KMS-11 (cell line): ENCODE results near the gene BATF2.
"Not testable (repeated sequence)": the region's sequence is repeated elsewhere in the genome, so short reads cannot be mapped to it uniquely, and the experiment has no call there.

ENCODE experiments used
- H2AFZ ChIP-seq: fragments of 200-600 bp; sonication (generic); 2 replicates; pipeline ENCODE4 v1.6.1; 2016; ENCODE audit warnings: antibody characterized with exemption, mixed run types, low read depth
- H3K27ac ChIP-seq: fragments of 200-600 bp; sonication (generic); 2 replicates; pipeline ENCODE4 v1.6.1; 2016; ENCODE audit warnings: mild to moderate bottlenecking, mixed run types
- H3K27me3 ChIP-seq: fragments of 200-600 bp; sonication (generic); 2 replicates; pipeline ENCODE4 v1.6.1; 2017; ENCODE audit warnings: mild to moderate bottlenecking, low read depth, mixed run types, moderate library complexity; ENCODE audit not compliant: insufficient read depth
- H3K36me3 ChIP-seq: fragments of 200-600 bp; sonication (generic); 2 replicates; pipeline ENCODE4 v1.6.1; 2017; ENCODE audit warnings: mild to moderate bottlenecking, mixed run types; ENCODE audit not compliant: insufficient read depth
- H3K4me1 ChIP-seq: fragments of 200-600 bp; sonication (generic); 2 replicates; pipeline ENCODE4 v1.6.1; 2016; ENCODE audit warnings: mild to moderate bottlenecking, low read depth, mixed run types; ENCODE audit not compliant: poor library complexity, severe bottlenecking
- H3K4me2 ChIP-seq: fragments of 200-600 bp; sonication (generic); 2 replicates; pipeline ENCODE4 v1.7.0; 2016; ENCODE audit warnings: mild to moderate bottlenecking, mixed run types
- H3K4me3 ChIP-seq: fragments of 200-600 bp; sonication (generic); IDR thresholded peaks from 2 replicates; pipeline ENCODE4 v1.6.1; 2017; ENCODE audit warnings: low read depth, low read length, mixed read lengths; ENCODE audit not compliant: insufficient read depth
- H3K79me2 ChIP-seq: fragments of 200-600 bp; sonication (generic); 2 replicates; pipeline ENCODE4 v1.6.1; 2016; ENCODE audit warnings: low read depth, mixed run types; ENCODE audit not compliant: insufficient read depth
- H3K9ac ChIP-seq: fragments of 200-600 bp; sonication (generic); 2 replicates; pipeline ENCODE4 v1.6.1; 2016; ENCODE audit warnings: mild to moderate bottlenecking, mixed run types
- H4K20me1 ChIP-seq: fragments of 200-600 bp; sonication (generic); 2 replicates; pipeline ENCODE4 v1.6.1; 2016; ENCODE audit warnings: mild to moderate bottlenecking, mixed run types; ENCODE audit not compliant: insufficient read depth
- CTCF ChIP-seq: fragments of 200-600 bp; sonication (generic); conservative IDR thresholded peaks from 2 replicates; pipeline ENCODE4 v1.6.1; 2017; ENCODE audit warnings: low read depth, mild to moderate bottlenecking, antibody characterized with exemption, low read length, moderate library complexity, mixed read lengths

Gene BATF2

DNA sequence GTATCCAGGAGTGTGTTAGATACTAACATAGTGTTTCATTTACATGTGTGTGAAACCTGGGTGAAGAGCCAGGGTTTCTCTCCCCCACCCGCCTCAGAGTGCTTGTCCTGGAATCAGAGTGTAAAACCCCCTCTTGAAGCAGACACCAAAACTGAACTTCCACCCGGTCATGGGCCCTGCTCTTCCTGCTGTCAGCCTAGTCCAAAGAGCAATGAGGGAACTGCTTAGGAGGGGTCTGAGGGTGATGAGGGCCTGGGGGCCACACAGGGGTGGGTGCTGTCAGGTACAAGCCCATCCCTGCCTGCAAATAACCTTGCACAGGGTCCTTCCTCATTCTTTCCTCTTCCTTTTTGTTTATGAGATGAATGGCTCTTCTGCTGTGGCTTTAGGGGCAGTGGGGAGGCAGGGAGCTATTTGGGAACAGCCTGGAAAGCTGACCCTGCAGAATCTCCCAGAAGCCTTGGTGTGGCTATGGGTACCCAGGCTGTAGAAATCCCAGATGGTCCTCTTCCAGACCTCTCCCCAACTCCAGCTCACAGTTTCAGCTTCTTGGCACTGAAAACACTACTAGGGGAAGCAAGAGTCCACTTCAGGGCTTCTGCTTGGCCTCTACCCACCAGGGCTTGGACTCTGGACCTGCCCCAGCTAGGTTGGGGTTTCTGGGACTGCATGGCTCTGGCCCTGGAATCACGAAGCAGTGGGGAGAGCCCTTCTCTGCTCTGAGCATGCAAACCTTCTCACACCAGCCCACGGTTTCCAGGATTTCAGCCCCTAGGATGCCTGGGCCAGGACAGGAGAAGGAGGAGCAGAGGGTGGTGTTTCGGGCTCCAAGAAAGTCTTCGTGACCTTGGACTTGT is 8.5 kb downstream of the BATF2 start:
- Histone ChIP-seq H3K27ac (no peak overlapping the region), H4K20me1 (no peaks in the 10 kb centered on the region), H3K4me1 (no peaks in the 10 kb centered on the region), H3K4me2 (no peak overlapping the region), H3K9ac (no peak overlapping the region), H3K4me3 (no peak overlapping the region), H3K36me3 (no peaks in the 10 kb centered on the region), H3K27me3 (peaks cover 4% of the 10 kb centered on the region; the same call in 1 of the 2 replicates), H2AFZ (no peak overlapping the region), H3K79me2 (no peaks in the 10 kb centered on the region)
- no peak for TF ChIP-seq CTCF

DNA sequence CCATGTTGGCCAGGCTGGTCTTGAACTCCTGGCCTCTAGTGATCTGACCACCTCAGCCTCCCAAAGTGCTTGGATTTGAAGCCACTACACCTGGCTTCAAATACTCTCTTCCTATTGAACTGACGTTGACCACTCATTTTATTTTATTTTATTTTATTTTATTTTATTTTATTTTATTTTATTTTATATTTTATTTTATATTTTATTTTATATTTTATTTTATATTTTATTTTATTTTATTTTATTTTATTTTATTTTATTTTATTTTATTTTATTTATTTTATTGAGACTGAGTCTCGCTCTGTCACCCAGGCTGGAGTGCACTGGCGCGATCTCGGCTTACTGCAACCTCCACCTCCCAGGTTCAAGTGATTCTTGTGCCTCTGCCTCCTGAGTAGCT is 13.4 kb downstream of the BATF2 start:
- H3K36me3 ChIP-seq, H3K79me2 ChIP-seq, H3K27ac ChIP-seq, H2AFZ ChIP-seq, H3K27me3 ChIP-seq, H3K4me2 ChIP-seq, H3K9ac ChIP-seq, H4K20me1 ChIP-seq, H3K4me3 ChIP-seq, H3K4me1 ChIP-seq: not testable (repeated sequence)

DNA sequence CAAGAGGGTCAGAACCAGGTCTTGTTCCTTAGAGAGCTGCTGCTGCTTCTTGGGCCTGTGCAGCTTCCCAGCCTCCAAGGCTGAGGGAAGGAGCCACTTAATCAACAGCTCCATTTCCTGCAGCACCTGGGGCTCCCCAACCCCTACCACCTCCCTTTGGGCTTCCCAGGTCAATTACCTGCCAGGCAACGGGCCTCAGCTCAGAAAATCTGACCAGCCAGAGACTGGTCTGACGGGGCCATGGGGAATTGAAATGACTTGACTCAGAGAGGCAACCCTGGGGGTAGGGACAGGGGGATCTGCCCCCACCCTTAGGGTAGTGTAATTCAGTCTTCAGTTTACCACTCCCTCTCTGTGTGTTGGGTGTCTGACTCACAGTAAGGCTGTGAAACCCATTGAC is 20.1 kb downstream of the BATF2 start:
- H3K9ac ChIP-seq, result no peak overlapping the region
- no peak for TF ChIP-seq CTCF
- no peaks in the 10 kb centered on the region for H3K79me2 ChIP-seq
- H3K4me1 ChIP-seq, result no peaks in the 10 kb centered on the region
- no peak overlapping the region for H3K27ac ChIP-seq
- H3K4me2 ChIP-seq, result no peak overlapping the region
- no peaks in the 10 kb centered on the region; the same call in 1 of the 2 replicates for H3K27me3 ChIP-seq
- no peaks in the 10 kb centered on the region for H3K36me3 ChIP-seq
- H3K4me3 ChIP-seq, result no peak overlapping the region
- no peaks in the 10 kb centered on the region for H4K20me1 ChIP-seq
- H2AFZ ChIP-seq, result no peak overlapping the region

- H3K36me3 ChIP-seq, result no peaks in the 10 kb centered on the region
- no peaks in the 10 kb centered on the region for H3K4me1 ChIP-seq
- no peak overlapping the region for H3K4me2 ChIP-seq
- H3K27me3 ChIP-seq, result no peaks in the 10 kb centered on the region; the same call in 1 of the 2 replicates
- H2AFZ ChIP-seq, result no peak overlapping the region; the same call in 1 of the 2 replicates
- H4K20me1 ChIP-seq, result no peaks in the 10 kb centered on the region
- H3K79me2 ChIP-seq, result no peaks in the 10 kb centered on the region
- no peak overlapping the region for H3K27ac ChIP-seq
- H3K4me3 ChIP-seq, result no peak overlapping the region
- no peak overlapping the region for H3K9ac ChIP-seq
- no peak for TF ChIP-seq CTCF
Observed at GRCh38 chr11:64974124-64974523, 22.6 kb downstream of the BATF2 start.
